SK-N-SH (cell line): ENCODE measurements around the gene C1orf232. TPM values are rescaled to one million over a fixed set of nuclear protein-coding genes. Genes with fewer than 3 reads are reported as not detected.
A peak's percentile ranks its signal among the peaks of the same experiment; 100 is the strongest.

Source experiments
- CTCF ChIA-PET: fragments of 300-600, 350-600 bp; formaldehyde crosslinking; extraction: SDS; loops from one replicate; lab custom pipeline; 2021; lab: Yijun Ruan, JAX
- POLR2A ChIA-PET: fragments of 350-600 bp; sonication (Branson Sonifier 250); formaldehyde crosslinking; extraction: SDS; loops from one replicate; lab custom pipeline; 2020; ENCODE audit warnings: antibody characterized with exemption, inconsistent platforms; lab: Yijun Ruan, JAX
- DNase-seq: peaks from one replicate; pipeline ENCODE4 v3.0.0; 2012
- H2AFZ ChIP-seq: fragments of 200-600 bp; sonication (generic); 2 replicates; pipeline ENCODE4 v1.8.1; 2016; ENCODE audit warnings: antibody characterized with exemption, mild to moderate bottlenecking, low read depth
- H3F3A ChIP-seq: fragments of 200-600 bp; sonication (generic); replicated peaks from 2 replicates; pipeline ENCODE3; 2016; ENCODE audit warnings: antibody characterized with exemption, mild to moderate bottlenecking; ENCODE audit not compliant: insufficient read depth
- H3K27ac ChIP-seq, 2 experiments: fragments of 200-500 bp in 1 of 2; fragments of 200-600 bp in 1 of 2; sonication (Bioruptor generic) in 1 of 2; sonication (generic), shearing (Covaris generic) in 1 of 2; 2 replicates each; pipeline versions ENCODE4 v1.5.1 to v1.6.1; 2014 to 2016; ENCODE audit warnings: low read depth in 2 of 2, inconsistent platforms in 1 of 2, low read length in 1 of 2, mild to moderate bottlenecking in 1 of 2, mixed read lengths in 1 of 2
- H3K27me3 ChIP-seq: fragments of 200-600 bp; sonication (generic), shearing (Covaris generic); 2 replicates; pipeline ENCODE4 v1.6.1; 2016; ENCODE audit warnings: mixed run types; ENCODE audit not compliant: insufficient read depth
- H3K36me3 ChIP-seq, 2 experiments: fragments of 200-500 bp in 1 of 2; fragments of 200-600 bp in 1 of 2; sonication (Bioruptor generic) in 1 of 2; sonication (generic) in 1 of 2; replicated peaks in 1 of 2; 2 replicates each; pipeline versions ENCODE3 to v1.5.1; 2014 to 2016; ENCODE audit warnings: low read length in 1 of 2, mild to moderate bottlenecking in 1 of 2; ENCODE audit not compliant: insufficient read depth in 2 of 2, control insufficient read depth in 1 of 2
- H3K4me1 ChIP-seq, 2 experiments: fragments of 200-500 bp in 1 of 2; fragments of 200-600 bp in 1 of 2; sonication (Bioruptor generic) in 1 of 2; sonication (generic), shearing (Covaris generic) in 1 of 2; 2 replicates each; pipeline versions ENCODE4 v1.5.1 to v1.6.1; 2014 to 2016; ENCODE audit warnings: low read depth in 1 of 2, low read length in 1 of 2, mixed run types in 1 of 2; ENCODE audit not compliant: insufficient read depth in 2 of 2, control insufficient read depth in 1 of 2
- H3K4me2 ChIP-seq: fragments of 200-600 bp; sonication (generic), shearing (Covaris generic); 2 replicates; pipeline ENCODE4 v1.6.1; 2017; ENCODE audit warnings: mixed run types
- H3K4me3 ChIP-seq, 2 experiments: fragments of 200-500 bp in 1 of 2; fragments of 200-600 bp in 1 of 2; sonication (Bioruptor generic) in 1 of 2; sonication (generic), shearing (Covaris generic) in 1 of 2; 2 replicates each; pipeline versions ENCODE4 v1.5.1 to v1.8.1; 2014 to 2016; ENCODE audit warnings: low read depth in 2 of 2, inconsistent platforms in 1 of 2, low read length in 1 of 2, mild to moderate bottlenecking in 1 of 2, mixed read lengths in 1 of 2, moderate library complexity in 1 of 2
- H3K79me2 ChIP-seq: fragments of 200-600 bp; sonication (generic); 2 replicates; pipeline ENCODE4 v1.8.1; 2017; ENCODE audit warnings: mild to moderate bottlenecking; ENCODE audit not compliant: insufficient read depth
- H3K9ac ChIP-seq: fragments of 200-600 bp; sonication (generic); 2 replicates; pipeline ENCODE4 v1.6.1; 2017; ENCODE audit warnings: mixed run types
- H3K9me2 ChIP-seq: fragments of 200-600 bp; sonication (generic); 2 replicates; pipeline ENCODE4 v1.6.1; 2017; ENCODE audit warnings: mixed run types
- H3K9me3 ChIP-seq: fragments of 200-600 bp; sonication (generic); 2 replicates; pipeline ENCODE4 v1.6.1; 2017; ENCODE audit warnings: mixed run types, mild to moderate bottlenecking, moderate library complexity
- H4K20me1 ChIP-seq: fragments of 200-600 bp; sonication (generic); 2 replicates; pipeline ENCODE4 v1.6.1; 2017; ENCODE audit warnings: mild to moderate bottlenecking, mixed run types; ENCODE audit not compliant: insufficient read depth
- ELF1 ChIP-seq: IDR thresholded peaks from 2 replicates; pipeline ENCODE4 v1.4.0; 2012
- FOXJ3 ChIP-seq: sonication (generic); formaldehyde crosslinking; IDR thresholded peaks from 2 replicates; pipeline ENCODE4 v1.5.1; 2020; ENCODE audit warnings: mild to moderate bottlenecking, missing genetic modification reagents
- FOXM1 ChIP-seq: IDR thresholded peaks from 2 replicates; pipeline ENCODE4 v1.4.0; 2012; ENCODE audit warnings: low read depth, mild to moderate bottlenecking
- GABPA ChIP-seq: IDR thresholded peaks from 2 replicates; pipeline ENCODE4 v1.4.0; 2012; ENCODE audit warnings: low read depth, mild to moderate bottlenecking
- IRF3 ChIP-seq: fragments of 150-350 bp; IDR thresholded peaks from 2 replicates; pipeline ENCODE4 v1.6.1; 2016; ENCODE audit warnings: mild to moderate bottlenecking, low read depth, low read length
- JUND ChIP-seq: IDR thresholded peaks from 2 replicates; pipeline ENCODE4 v1.4.0; 2012
- MAX ChIP-seq: IDR thresholded peaks from 2 replicates; pipeline ENCODE4 v1.4.0; 2012; ENCODE audit warnings: low read depth
- MXI1 ChIP-seq: IDR thresholded peaks from 2 replicates; pipeline ENCODE4 v1.6.1; 2012; ENCODE audit warnings: mild to moderate bottlenecking, low read depth, low read length, improper control_type of control experiment
- NFIC ChIP-seq: IDR thresholded peaks from 2 replicates; pipeline ENCODE4 v1.4.0; 2012; ENCODE audit warnings: borderline replicate concordance
- RCOR1 ChIP-seq: fragments of 150-350 bp; IDR thresholded peaks from 2 replicates; pipeline ENCODE4 v1.6.1; 2017; ENCODE audit warnings: antibody characterized with exemption, low read length
- REST ChIP-seq: IDR thresholded peaks from 2 replicates; pipeline ENCODE4 v1.6.1; 2012; ENCODE audit warnings: mild to moderate bottlenecking, low read depth, low read length, moderate library complexity
- RXRA ChIP-seq: IDR thresholded peaks from 2 replicates; pipeline ENCODE4 v1.4.0; 2012; ENCODE audit warnings: low read depth, mild to moderate bottlenecking, borderline replicate concordance
- SIN3A ChIP-seq: IDR thresholded peaks from 2 replicates; pipeline ENCODE4 v1.6.1; 2012; ENCODE audit warnings: low read depth, mild to moderate bottlenecking, low read length, moderate library complexity, borderline replicate concordance
- TCF12 ChIP-seq: IDR thresholded peaks from 2 replicates; pipeline ENCODE4 v1.4.0; 2012
- USF1 ChIP-seq: IDR thresholded peaks from 2 replicates; pipeline ENCODE4 v1.4.0; 2012; ENCODE audit warnings: low read depth, borderline replicate concordance
- USF2 ChIP-seq: fragments of 150-350 bp; IDR thresholded peaks from 2 replicates; pipeline ENCODE4 v1.6.1; 2017; ENCODE audit warnings: antibody characterized with exemption, low read length, low read depth, borderline replicate concordance
- YY1 ChIP-seq: IDR thresholded peaks from 2 replicates; pipeline ENCODE4 v1.4.0; 2012; ENCODE audit warnings: low read depth, mild to moderate bottlenecking
- ZBTB33 ChIP-seq: IDR thresholded peaks from 2 replicates; pipeline ENCODE4 v1.4.0; 2012; ENCODE audit warnings: low read depth, borderline replicate concordance
- WGBS: methylation state at CpG from one replicate; pipeline ENCODE4 v1.1.6; 2017; ENCODE audit warnings: low lambda C conversion rate; 5-methylcytosine and 5-hydroxymethylcytosine counted together
- polyA plus RNA-seq, 3 experiments: library from polyadenylated mRNA; depleted of rRNA; stranded (reverse); fragments of >200 nt; gene quantifications; 2 replicates each; pipeline ENCODE4 v1.2.3, GENCODE V29; 2012

Gene C1orf232
- polyA plus RNA-seq, 1 of the 3 experiments (the other 2 are of a cell fraction): not detected

GRCh38 chr1:26124418-26125331, 44.1 kb downstream of the C1orf232 start (continued):
- TF ChIP-seq RCOR1: no peak
- TF ChIP-seq MAX: no peak

- Histone ChIP-seq H3K4me2 (peak overlapping the region; percentile 10; the same call in 1 of the 2 replicates), H3K4me1 (peaks cover 7 to 8% of the 10 kb centered on the region in 2 experiments; a peak in 3 of 4 replicates), H3K36me3 (peaks cover 15 to 19% of the 10 kb centered on the region in 2 experiments), H3K27ac (peak overlapping the region in 1 of 2 experiments; percentile 56), H3K27me3 (no peaks in the 10 kb centered on the region), H3K9me2 (no peaks in the 10 kb centered on the region), H3F3A (peaks cover 20% of the 10 kb centered on the region), H4K20me1 (no peaks in the 10 kb centered on the region; the same call in 1 of the 2 replicates), H3K4me3 (no peak overlapping the region), H2AFZ (0 out of 2 replicates have a peak overlapping the region, but pooled peaks have one; percentile 2), H3K9ac (no peak overlapping the region), H3K9me3 (no peaks in the 10 kb centered on the region), H3K79me2 (peaks cover 8% of the 10 kb centered on the region; the same call in 1 of the 2 replicates)
- ChIA-PET POLR2A (no interaction called here), CTCF (interaction anchor here (0.8 to 11.3 kb wide), 9 partner anchors 11 to 46 kb away, joined by 3 to 91 read pairs (median 4); partner anchors contain the start of gene PDIK1L)
- DNase-seq: no peak
- WGBS: 54% methylated on average over 7 of the region's 7 CpGs
- TF ChIP-seq ZBTB33 (no peak), RXRA (peak; percentile 50; the same call in 1 of the 2 replicates), USF1 (0 out of 2 replicates have a peak, but pooled peaks have one; percentile 9), ELF1 (no peak), USF2 (no peak), TCF12 (peak; percentile 63), GABPA (no peak), FOXM1 (no peak), REST (no peak), SIN3A (no peak), FOXJ3 (CRISPR knock-in tag) (no peak), MXI1 (no peak), NFIC (peak; percentile 85), JUND (peak; percentile 48; the same call in 1 of the 2 replicates), IRF3 (no peak), YY1 (peak; percentile 29; the same call in 1 of the 2 replicates)
Measured at GRCh38 chr1:26122988-26123973, 45.5 kb downstream of the C1orf232 start.
